Body of pancreas (tissue), 4 donors: ENCODE results near the gene TAL1. TPM values are rescaled to one million over a fixed set of nuclear protein-coding genes. Genes with fewer than 3 reads are reported as not detected.

Source experiments
- ATAC-seq: fragments of 150-250 bp; one replicate; pipeline ENCODE4 v1.9.1; 2016
- DNase-seq, 4 donors: peaks; one replicate each; pipeline ENCODE4 v3.0.0-alpha.2; 2019
- H3K27ac ChIP-seq, 4 donors: fragments of 200-600 bp; sonication (generic); 1 replicate in 3 of 4; 2 replicates in 1 of 4; pipeline versions ENCODE4 v1.5.1 to v1.6.1; 2016 to 2019; ENCODE audit warnings: mild to moderate bottlenecking in 1 of 4, mixed read lengths in 1 of 4, moderate library complexity in 1 of 4
- H3K27me3 ChIP-seq, 2 donors: fragments of 200-600 bp; sonication (generic); one replicate each; pipeline ENCODE4 v1.6.0; 2016; ENCODE audit warnings: mild to moderate bottlenecking in 1 of 2
- H3K36me3 ChIP-seq, 2 donors: fragments of 200-600 bp; sonication (generic); replicated peaks in 1 of 2; 2 replicates each; pipeline ENCODE4 v1.5.1; 2016; ENCODE audit warnings: low read depth in 2 of 2; ENCODE audit not compliant: insufficient read depth in 1 of 2
- H3K4me1 ChIP-seq: fragments of 200-600 bp; sonication (generic); one replicate; pipeline ENCODE4 v1.6.0; 2016
- H3K4me3 ChIP-seq, 2 donors: fragments of 200-600 bp; sonication (generic); 1 replicate in 1 of 2; 2 replicates in 1 of 2; pipeline ENCODE4 v1.5.1; 2016 to 2019
- H3K9me3 ChIP-seq, 3 donors: fragments of 200-600 bp; sonication (generic); 1 replicate in 2 of 3; 2 replicates in 1 of 3; pipeline ENCODE4 v1.5.1; 2016
- CTCF ChIP-seq, 7 experiments: fragments of 450-650 bp in 4 of 7; fragments of 200-600 bp in 3 of 7; sonication (generic) in 3 of 7; IDR thresholded peaks; one replicate each; pipeline ENCODE4 v1.5.1; 2016 to 2019; ENCODE audit warnings: antibody characterized with exemption in 7 of 7
- POLR2A ChIP-seq, 3 donors: fragments of 450-650 bp; IDR thresholded peaks; one replicate each; pipeline ENCODE4 v1.6.1; 2016; ENCODE audit warnings: antibody characterized with exemption in 3 of 3, mild to moderate bottlenecking in 2 of 3
- WGBS, 2 donors: methylation state at CpG; one replicate each; pipeline ENCODE4 v1.1.5; 2017; 5-methylcytosine and 5-hydroxymethylcytosine counted together
- intact Hi-C: fragments of 100-400 bp; cut with DNase I; formaldehyde crosslinking; loops from one replicate; pipeline ENCODE4 v1.15.1; 2023
- total RNA-seq, 2 donors: library from RNA; depleted of rRNA; stranded (reverse); fragments of >200 nt; gene quantifications; one replicate each; pipeline ENCODE4 v1.1.0, GENCODE V29; 2016

TAL1 gene
- total RNA-seq, 2 donors from 2014 or later: 2.3 to 2.6 TPM

- intact Hi-C loops: loop anchor here (10.0 kb wide), 2 partner anchors 237 to 537 kb away; no protein-coding TSS in a partner anchor
- DNase-seq: no peak
- 82 to 83% methylated on average over 8 to 12 of the region's 12 CpGs for WGBS, 2 donors
Measured at GRCh38 chr1:47187231-47187925, 44.6 kb downstream of the TAL1 start.

GRCh38 chr1:47186267-47187185, 45.5 kb downstream of the TAL1 start:
- no peaks in the 10 kb centered on the region for H3K27me3 ChIP-seq
- ATAC-seq (no peak), DNase-seq (no peak)
- H3K4me1 ChIP-seq: peaks cover 28% of the 10 kb centered on the region
- no peak overlapping the region for H3K27ac ChIP-seq
- 93 to 96% methylated on average over 7 to 13 of the region's 13 CpGs for WGBS, 2 donors
- H3K4me3 ChIP-seq: no peak overlapping the region
- no peaks in the 10 kb centered on the region for H3K9me3 ChIP-seq
- intact Hi-C loops: loop anchor here (10.0 kb wide), 2 partner anchors 238 to 538 kb away; no protein-coding TSS in a partner anchor
- H3K36me3 ChIP-seq: no peaks in the 10 kb centered on the region
- TF ChIP-seq CTCF (IDR thresholded peaks at IDR 0.05) (no peak), POLR2A (IDR thresholded peaks at IDR 0.05) (no peak)

More at GRCh38 chr1:47187231-47187925, 44.6 kb downstream of the TAL1 start:
- no peak for ATAC-seq
- TF ChIP-seq POLR2A (IDR thresholded peaks at IDR 0.05) (no peak), CTCF (IDR thresholded peaks at IDR 0.05) (no peak)
- no peaks in the 10 kb centered on the region for H3K36me3 ChIP-seq
- peaks cover 37% of the 10 kb centered on the region for H3K4me1 ChIP-seq
- H3K27ac ChIP-seq: no peak overlapping the region
- H3K4me3 ChIP-seq: no peak overlapping the region
- H3K27me3 ChIP-seq: no peaks in the 10 kb centered on the region
- no peaks in the 10 kb centered on the region for H3K9me3 ChIP-seq

GRCh38 chr1:47184822-47185677, 47.0 kb downstream of the TAL1 start:
- no peak for TF ChIP-seq CTCF (IDR thresholded peaks at IDR 0.05)
- no peak for TF ChIP-seq POLR2A (IDR thresholded peaks at IDR 0.05)
- intact Hi-C loops: loop anchor here (10.0 kb wide), 2 partner anchors 240 to 540 kb away; no protein-coding TSS in a partner anchor
- Histone ChIP-seq H3K27ac (no peak overlapping the region), H3K9me3 (no peaks in the 10 kb centered on the region), H3K4me1 (peaks cover 21% of the 10 kb centered on the region), H3K36me3 (no peaks in the 10 kb centered on the region), H3K27me3 (no peaks in the 10 kb centered on the region), H3K4me3 (no peak overlapping the region)
- no peak for DNase-seq
- no peak for ATAC-seq
- WGBS, 2 donors: 83 to 91% methylated on average over 10 to 14 of the region's 14 CpGs

GRCh38 chr1:47184090-47184821, 47.8 kb downstream of the TAL1 start:
- no peak overlapping the region for H3K27ac ChIP-seq
- no peaks in the 10 kb centered on the region for H3K9me3 ChIP-seq
- 81 to 83% methylated on average over 5 of the region's 5 CpGs for WGBS, 2 donors
- no peak overlapping the region for H3K4me3 ChIP-seq
- peaks cover 21% of the 10 kb centered on the region for H3K4me1 ChIP-seq
- intact Hi-C loops: loop anchor here (10.0 kb wide), 2 partner anchors 241 to 541 kb away; no protein-coding TSS in a partner anchor
- no peaks in the 10 kb centered on the region for H3K27me3 ChIP-seq
- ATAC-seq (no peak), DNase-seq (no peak)
- no peaks in the 10 kb centered on the region for H3K36me3 ChIP-seq
- TF ChIP-seq CTCF (IDR thresholded peaks at IDR 0.05) (no peak), POLR2A (IDR thresholded peaks at IDR 0.05) (no peak)
